HG03103 (cell line): ENCODE results near the gene CDC37.
"Not testable (repeated sequence)": the region's sequence is repeated elsewhere in the genome, so short reads cannot be mapped to it uniquely, and the experiment has no call there.

Source experiments
- ATAC-seq: cut with Tn5 transposase; IDR thresholded peaks from one replicate; pipeline ENCODE4 v1.9.1; 2021; ENCODE audit warnings: low read depth; ENCODE audit not compliant: unreplicated experiment

Gene CDC37

GRCh38 chr19:10398819-10399218, 4.5 kb downstream of the CDC37 start:
- no peak for ATAC-seq

- ATAC-seq = no peak
Measured at GRCh38 chr19:10395917-10396316, 7.4 kb downstream of the CDC37 start.

GRCh38 chr19:10395436-10395835, 7.9 kb downstream of the CDC37 start:
- no peak for ATAC-seq

- no peak for ATAC-seq
Measured at GRCh38 chr19:10395003-10395402, 8.3 kb downstream of the CDC37 start.

- ATAC-seq = no peak
Measured at GRCh38 chr19:10393137-10393536, 10.2 kb downstream of the CDC37 start.

- ATAC-seq = no peak
Measured at GRCh38 chr19:10392120-10392519, 11.2 kb downstream of the CDC37 start.

GRCh38 chr19:10390652-10391286, 12.6 kb downstream of the CDC37 start:
- ATAC-seq = no peak

- no peak for ATAC-seq
Measured at GRCh38 chr19:10389863-10390262, 13.5 kb downstream of the CDC37 start.

GRCh38 chr19:10388957-10389356, 14.4 kb downstream of the CDC37 start:
- ATAC-seq = no peak

GRCh38 chr19:10384580-10384979, 18.8 kb downstream of the CDC37 start:
- ATAC-seq = no peak

GRCh38 chr19:10383223-10383499, 20.2 kb downstream of the CDC37 start:
- not testable (repeated sequence) for ATAC-seq

GRCh38 chr19:10380313-10381102, 22.8 kb downstream of the CDC37 start, which contains the start of gene TYK2:
TYK2 (minus strand) TSS chr19:10380572; CDS start chr19:10378406, 2,166 bp downstream.
- ATAC-seq = peak; percentile 84

- no peak for ATAC-seq
Measured at GRCh38 chr19:10379880-10380312, 23.4 kb downstream of the CDC37 start.

GRCh38 chr19:10378124-10378523, 25.2 kb downstream of the CDC37 start:
- no peak for ATAC-seq

GRCh38 chr19:10377140-10377640, 26.2 kb downstream of the CDC37 start:
- not testable (repeated sequence) for ATAC-seq

- no peak for ATAC-seq
Measured at GRCh38 chr19:10374931-10375330, 28.4 kb downstream of the CDC37 start.

- no peak for ATAC-seq
Measured at GRCh38 chr19:10372690-10373089, 30.7 kb downstream of the CDC37 start.

- no peak for ATAC-seq
Measured at GRCh38 chr19:10368101-10368803, 35.1 kb downstream of the CDC37 start.

GRCh38 chr19:10366950-10367512, 36.3 kb downstream of the CDC37 start:
- ATAC-seq = not testable (repeated sequence)

- no peak for ATAC-seq
Measured at GRCh38 chr19:10365518-10365917, 37.8 kb downstream of the CDC37 start.

GRCh38 chr19:10364644-10365043, 38.7 kb downstream of the CDC37 start:
- ATAC-seq = no peak
